ENCODE results near the gene ZNFX1.

DNA sequence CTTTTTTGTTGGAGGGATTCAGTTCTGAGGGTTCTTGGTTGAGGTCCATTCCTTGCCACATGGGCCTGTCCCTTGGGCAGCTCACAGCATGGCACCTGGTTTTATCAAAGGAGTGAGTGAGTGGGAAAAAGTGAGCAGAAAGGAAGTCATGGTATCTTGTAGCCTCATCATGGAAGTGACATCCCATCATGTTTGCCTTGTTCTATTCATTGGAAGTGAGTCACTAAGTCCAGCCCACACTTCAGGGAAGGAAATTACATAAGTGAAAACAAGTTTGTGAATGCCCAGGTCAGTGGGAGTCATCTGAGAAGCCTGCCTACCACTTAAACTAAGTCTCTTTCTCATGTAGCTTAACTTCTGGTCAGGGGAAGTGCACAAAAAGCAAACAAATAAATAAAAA lies 32.8 kb upstream of the ZNFX1 start:
- TF ChIP-seq POLR2AphosphoS5 (IDR thresholded peaks at IDR 0.05; ENCODE audit: low read depth, low read length) (no peak), TAF1 (IDR thresholded peaks at IDR 0.05; ENCODE audit: borderline replicate concordance, insufficient read depth, low read length) (no peak)
- TF ChIP-seq, protein P1, sequence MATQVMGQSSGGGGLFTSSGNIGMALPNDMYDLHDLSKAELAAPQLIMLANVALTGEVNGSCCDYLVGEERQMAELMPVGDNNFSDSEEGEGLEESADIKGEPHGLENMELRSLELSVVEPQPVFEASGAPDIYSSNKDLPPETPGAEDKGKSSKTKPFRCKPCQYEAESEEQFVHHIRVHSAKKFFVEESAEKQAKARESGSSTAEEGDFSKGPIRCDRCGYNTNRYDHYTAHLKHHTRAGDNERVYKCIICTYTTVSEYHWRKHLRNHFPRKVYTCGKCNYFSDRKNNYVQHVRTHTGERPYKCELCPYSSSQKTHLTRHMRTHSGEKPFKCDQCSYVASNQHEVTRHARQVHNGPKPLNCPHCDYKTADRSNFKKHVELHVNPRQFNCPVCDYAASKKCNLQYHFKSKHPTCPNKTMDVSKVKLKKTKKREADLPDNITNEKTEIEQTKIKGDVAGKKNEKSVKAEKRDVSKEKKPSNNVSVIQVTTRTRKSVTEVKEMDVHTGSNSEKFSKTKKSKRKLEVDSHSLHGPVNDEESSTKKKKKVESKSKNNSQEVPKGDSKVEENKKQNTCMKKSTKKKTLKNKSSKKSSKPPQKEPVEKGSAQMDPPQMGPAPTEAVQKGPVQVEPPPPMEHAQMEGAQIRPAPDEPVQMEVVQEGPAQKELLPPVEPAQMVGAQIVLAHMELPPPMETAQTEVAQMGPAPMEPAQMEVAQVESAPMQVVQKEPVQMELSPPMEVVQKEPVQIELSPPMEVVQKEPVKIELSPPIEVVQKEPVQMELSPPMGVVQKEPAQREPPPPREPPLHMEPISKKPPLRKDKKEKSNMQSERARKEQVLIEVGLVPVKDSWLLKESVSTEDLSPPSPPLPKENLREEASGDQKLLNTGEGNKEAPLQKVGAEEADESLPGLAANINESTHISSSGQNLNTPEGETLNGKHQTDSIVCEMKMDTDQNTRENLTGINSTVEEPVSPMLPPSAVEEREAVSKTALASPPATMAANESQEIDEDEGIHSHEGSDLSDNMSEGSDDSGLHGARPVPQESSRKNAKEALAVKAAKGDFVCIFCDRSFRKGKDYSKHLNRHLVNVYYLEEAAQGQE (IDR thresholded peaks at IDR 0.05; ENCODE audit: insufficient read depth in 1 of 2, low read depth in 2 of 2, low read length in 2 of 2): no peak

Measured in PFSK-1 (cell line).